HG03520 (cell line): ENCODE results near the gene NAT10.
A peak's percentile ranks its signal among the peaks of the same experiment; 100 is the strongest.

Experiments used
- ATAC-seq: cut with Tn5 transposase; IDR thresholded peaks from one replicate; pipeline ENCODE4 v1.9.1; 2021; ENCODE audit warnings: mild to moderate bottlenecking, moderate library complexity; ENCODE audit not compliant: unreplicated experiment

The NAT10 gene

GRCh38 chr11:34105957-34106504, 602 bp downstream of the NAT10 start:
- no peak for ATAC-seq

- ATAC-seq = no peak
Measured at GRCh38 chr11:34111722-34112270, 6.4 kb downstream of the NAT10 start.

DNA sequence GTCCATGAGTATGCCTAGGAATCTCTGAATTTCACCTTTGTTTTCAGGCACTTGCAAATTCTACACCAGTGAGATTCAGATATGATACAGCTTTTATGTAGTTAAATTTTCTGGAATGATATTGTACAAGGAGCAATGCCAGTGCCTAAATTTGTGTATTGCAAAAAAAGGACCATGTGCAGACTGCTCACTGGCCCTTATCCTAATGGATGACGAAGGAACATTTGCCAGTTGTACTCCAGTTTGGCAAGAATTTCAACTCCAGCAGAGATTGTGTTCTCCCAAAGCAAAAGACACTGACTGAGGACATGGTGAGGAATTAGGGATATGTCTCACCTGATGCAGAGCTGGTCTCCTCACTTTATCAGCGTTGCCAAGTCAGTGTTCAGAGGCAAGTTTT, 8.6 kb downstream of the NAT10 start:
- no peak for ATAC-seq

DNA sequence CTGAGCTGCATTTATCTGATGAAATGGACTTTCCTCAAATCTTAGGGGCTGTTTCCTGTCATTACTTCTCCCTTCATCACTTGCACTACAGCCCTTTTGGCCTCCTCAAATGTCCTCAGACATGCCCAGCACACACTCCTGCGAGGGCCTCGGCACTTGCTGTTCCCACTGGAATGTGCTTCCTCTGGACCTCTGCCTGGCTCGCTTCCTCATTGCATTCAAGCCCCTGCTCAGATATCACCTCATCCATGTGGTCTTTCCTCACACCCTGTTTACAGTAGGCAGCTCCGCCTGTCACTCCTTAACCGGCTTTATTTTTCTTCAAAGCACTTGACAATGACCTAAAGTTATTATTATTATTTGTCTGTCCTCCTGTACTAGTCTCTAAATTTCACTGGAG, 9.0 kb downstream of the NAT10 start:
- ATAC-seq = no peak

DNA sequence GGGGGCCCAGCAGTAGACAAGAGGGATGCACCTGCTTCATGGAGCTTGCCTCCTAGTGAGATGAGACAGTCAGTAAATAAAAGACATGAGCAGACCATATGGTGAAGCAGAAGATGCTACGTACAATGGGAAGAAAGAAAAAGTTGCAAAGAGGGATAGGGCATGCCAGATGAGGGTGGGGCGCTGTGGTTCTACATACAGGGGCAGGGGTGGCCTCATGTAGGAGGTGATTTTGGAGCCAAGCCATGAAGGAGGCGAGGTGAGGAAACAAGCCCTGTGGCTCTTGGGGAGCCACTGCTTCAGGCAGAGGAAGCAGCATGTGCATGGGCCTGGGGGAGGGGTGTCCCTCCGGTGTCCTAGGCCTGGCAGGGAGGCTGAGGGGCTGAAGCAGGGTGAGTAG, 15.2 kb downstream of the NAT10 start:
- ATAC-seq = no peak

- ATAC-seq = no peak
Measured at GRCh38 chr11:34124885-34125668, 19.6 kb downstream of the NAT10 start.

DNA sequence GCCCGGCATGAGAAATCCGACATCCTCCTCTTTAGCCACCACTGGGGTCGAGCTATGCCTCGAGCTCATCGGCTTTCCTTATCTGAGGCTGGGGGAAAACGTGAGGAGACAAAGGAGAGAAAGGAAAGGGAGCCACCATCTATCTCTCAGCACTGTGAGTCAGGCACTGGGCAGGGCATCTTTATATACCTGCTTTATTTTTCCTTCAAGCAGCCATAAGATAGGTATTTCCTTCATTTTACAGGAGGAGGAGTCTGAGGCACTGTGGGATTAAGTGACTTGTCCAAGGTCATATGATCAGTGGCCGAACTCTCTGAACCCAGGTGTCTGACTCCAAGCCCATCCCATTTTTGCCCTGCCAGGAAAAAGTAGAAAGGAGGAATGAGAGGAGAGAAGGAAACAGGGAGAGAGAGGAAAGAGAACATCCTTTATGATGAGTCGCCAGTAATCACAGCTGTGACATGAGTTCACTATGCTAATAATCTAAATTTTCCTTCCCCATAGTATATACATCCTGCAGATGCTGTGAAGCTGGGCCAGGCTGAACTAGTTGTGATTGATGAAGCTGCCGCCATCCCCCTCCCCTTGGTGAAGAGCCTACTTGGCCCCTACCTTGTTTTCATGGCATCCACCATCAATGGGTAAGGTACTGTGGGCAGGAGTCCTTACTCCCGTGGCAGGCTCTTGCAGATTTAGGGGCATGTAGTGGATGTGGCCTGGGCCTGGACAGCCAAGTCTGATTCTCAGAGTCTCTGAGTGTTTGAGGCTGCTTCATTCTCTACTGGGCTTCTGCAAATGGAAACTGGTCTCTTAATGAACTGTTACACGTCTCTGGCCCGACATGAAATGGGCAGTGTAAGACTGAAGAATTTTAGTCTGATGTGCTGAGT, 21.8 kb downstream of the NAT10 start:
- no peak for ATAC-seq

DNA sequence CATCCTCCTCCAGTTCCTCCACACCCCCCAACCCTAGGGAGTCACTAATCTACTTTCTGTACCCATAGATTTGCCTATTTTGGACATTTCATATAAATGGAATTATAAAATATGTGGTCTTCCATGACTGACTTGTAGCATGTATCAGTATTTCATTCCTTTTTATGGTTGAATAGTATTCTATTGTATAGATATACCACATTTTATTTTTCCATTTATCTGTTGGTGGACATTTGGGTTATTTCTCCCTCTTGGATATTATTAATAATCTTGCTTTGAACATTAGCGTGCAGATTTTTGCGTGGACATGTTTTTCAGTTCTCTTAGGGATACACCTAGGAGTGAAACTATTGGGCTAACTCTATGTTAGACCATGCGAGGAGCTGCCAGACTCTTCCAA, 23.4 kb downstream of the NAT10 start:
- ATAC-seq = no peak

GRCh38 chr11:34132261-34132965, 27.0 kb downstream of the NAT10 start:
- no peak for ATAC-seq

GRCh38 chr11:34134765-34135164, 29.3 kb downstream of the NAT10 start:
- ATAC-seq = no peak

DNA sequence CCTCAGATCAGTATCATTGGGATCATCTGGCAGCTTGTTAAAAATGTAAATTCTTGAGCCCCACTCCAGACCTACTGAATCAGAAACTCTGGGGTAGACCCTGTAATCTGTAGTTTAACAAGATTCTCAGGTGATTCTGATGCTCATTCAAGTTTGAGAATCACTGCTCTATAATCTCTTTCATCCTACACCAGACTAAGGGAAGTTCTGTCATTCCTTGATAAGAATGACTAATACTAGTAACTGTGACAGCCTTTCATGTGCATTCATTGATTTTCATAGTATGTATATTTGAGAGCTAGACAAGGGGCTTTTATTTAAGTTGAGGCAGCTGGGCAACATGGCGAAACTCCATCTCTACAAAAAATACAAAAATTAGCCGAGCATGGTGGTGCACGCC, 30.0 kb downstream of the NAT10 start:
- no peak for ATAC-seq

DNA sequence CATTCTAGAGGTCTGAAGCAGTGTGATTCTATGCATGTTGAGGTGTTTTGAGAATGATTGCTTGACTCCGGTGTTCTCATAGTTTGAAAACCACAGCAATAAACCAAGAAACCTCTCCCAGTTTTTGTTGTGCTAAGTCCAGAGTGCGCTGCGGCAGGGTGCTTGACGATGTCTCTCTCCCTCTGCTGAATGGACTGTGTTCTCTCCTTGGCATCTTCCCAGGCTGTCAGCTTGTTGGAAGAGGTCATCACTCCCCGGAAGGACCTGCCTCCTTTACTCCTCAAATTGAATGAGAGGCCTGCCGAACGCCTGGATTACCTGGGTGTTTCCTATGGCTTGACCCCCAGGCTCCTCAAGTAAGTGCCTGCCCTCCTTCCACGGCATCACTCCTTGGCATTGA, 31.0 kb downstream of the NAT10 start:
- no peak for ATAC-seq

DNA sequence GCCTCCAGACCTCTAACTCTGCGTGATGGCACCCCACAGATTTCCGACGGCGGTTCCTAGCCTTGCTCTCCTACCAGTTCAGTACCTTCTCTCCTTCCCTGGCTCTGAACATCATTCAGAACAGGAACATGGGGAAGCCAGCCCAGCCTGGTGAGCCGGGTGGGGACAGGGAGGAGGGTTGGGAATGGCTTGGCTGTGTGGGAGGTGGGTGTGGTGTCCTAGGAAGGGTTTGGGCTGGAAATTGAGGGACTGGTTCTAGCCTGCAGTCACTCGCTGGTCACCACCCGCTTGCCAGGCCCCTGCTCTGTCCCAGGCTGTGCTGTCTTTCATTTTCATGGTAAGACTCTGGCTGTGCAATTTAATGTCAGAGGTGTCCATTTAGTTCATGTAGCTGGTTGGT, 33.9 kb downstream of the NAT10 start:
- no peak for ATAC-seq

DNA sequence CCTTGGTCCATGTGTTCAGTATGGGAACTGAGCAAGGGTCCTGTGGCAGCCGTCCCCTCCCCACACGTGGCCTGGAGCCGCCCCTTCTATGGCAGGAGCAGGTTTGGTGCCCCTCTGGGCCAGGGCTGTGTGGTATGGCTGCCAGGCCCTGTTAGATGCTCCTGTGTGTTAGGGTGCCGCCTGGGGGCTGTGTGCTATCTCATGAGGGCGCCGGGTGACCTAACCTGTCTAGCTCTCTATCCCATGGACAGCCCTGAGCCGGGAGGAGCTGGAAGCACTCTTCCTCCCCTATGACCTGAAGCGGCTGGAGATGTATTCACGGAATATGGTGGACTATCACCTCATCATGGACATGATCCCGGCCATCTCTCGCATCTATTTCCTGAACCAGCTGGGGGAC, 34.7 kb downstream of the NAT10 start:
- no peak for ATAC-seq

GRCh38 chr11:34143048-34143447, 37.6 kb downstream of the NAT10 start:
- no peak for ATAC-seq

GRCh38 chr11:34145073-34145472, 39.6 kb downstream of the NAT10 start:
- peak; percentile 49 for ATAC-seq

GRCh38 chr11:34145847-34146381, 40.5 kb downstream of the NAT10 start:
- peak; percentile 41 for ATAC-seq

DNA sequence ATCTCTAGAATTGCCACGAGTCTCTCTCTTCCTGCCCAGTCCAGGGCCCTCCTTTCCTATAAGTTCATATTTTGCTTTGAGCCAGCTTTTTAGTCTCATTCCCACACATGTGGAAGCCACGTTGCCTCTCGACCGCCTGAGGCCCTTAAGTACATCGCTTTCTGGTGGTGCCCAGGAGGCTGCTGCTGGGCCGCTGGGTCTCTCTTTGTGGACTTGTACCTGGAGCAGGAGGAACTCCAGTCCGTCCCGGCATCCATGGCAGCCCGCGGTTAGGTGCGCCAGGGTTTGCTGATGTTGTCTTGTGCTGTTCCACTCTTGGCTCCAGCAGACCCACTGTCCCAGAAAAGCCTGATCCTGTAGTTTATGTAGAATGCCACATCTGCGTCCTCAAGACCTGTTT, 41.0 kb downstream of the NAT10 start:
- ATAC-seq = no peak

GRCh38 chr11:34146866-34147265, 41.4 kb downstream of the NAT10 start:
- ATAC-seq = no peak

- no peak for ATAC-seq
Measured at GRCh38 chr11:34147581-34147980, 42.2 kb downstream of the NAT10 start.
